HG02973 (cell line): ENCODE data around the gene ZFYVE16.
"Not testable (repeated sequence)": the region's sequence is repeated elsewhere in the genome, so short reads cannot be mapped to it uniquely, and the experiment has no call there.

ENCODE experiments used
- ATAC-seq: cut with Tn5 transposase; IDR thresholded peaks from one replicate; pipeline ENCODE4 v1.9.1; 2021; ENCODE audit warnings: moderate library complexity; ENCODE audit not compliant: unreplicated experiment

ZFYVE16 gene

GRCh38 chr5:80409367-80409966 is 1.6 kb downstream of the ZFYVE16 start:
- ATAC-seq = no peak

GRCh38 chr5:80411589-80412219 is 3.8 kb downstream of the ZFYVE16 start:
- no peak for ATAC-seq

GRCh38 chr5:80414113-80414512 is 6.2 kb downstream of the ZFYVE16 start:
- ATAC-seq = no peak

- no peak for ATAC-seq
These were observed 10.1 kb downstream of the ZFYVE16 start for GRCh38 chr5:80417973-80418372.

GRCh38 chr5:80424365-80424764 is 16.5 kb downstream of the ZFYVE16 start:
- ATAC-seq = not testable (repeated sequence)

GRCh38 chr5:80435476-80435875 is 27.6 kb downstream of the ZFYVE16 start:
- no peak for ATAC-seq

GRCh38 chr5:80437326-80437725 is 29.5 kb downstream of the ZFYVE16 start:
- ATAC-seq = no peak

- ATAC-seq = no peak
These were observed 30.9 kb downstream of the ZFYVE16 start for GRCh38 chr5:80438739-80439138.

GRCh38 chr5:80439213-80439612 is 31.3 kb downstream of the ZFYVE16 start:
- ATAC-seq = no peak

- no peak for ATAC-seq
These were observed 34.9 kb downstream of the ZFYVE16 start for GRCh38 chr5:80442742-80443141.

GRCh38 chr5:80453366-80453765 is 45.5 kb downstream of the ZFYVE16 start:
- ATAC-seq = no peak

- ATAC-seq = no peak
These were observed 55.4 kb downstream of the ZFYVE16 start for GRCh38 chr5:80463269-80463668.

- no peak for ATAC-seq
These were observed 59.0 kb downstream of the ZFYVE16 start for GRCh38 chr5:80466669-80467485.

- ATAC-seq = no peak
These were observed 60.3 kb downstream of the ZFYVE16 start for GRCh38 chr5:80468131-80468530.

GRCh38 chr5:80470631-80471030 is 62.8 kb downstream of the ZFYVE16 start:
- not testable (repeated sequence) for ATAC-seq

- no peak for ATAC-seq
These were observed 67.1 kb downstream of the ZFYVE16 start for GRCh38 chr5:80474929-80475328.

GRCh38 chr5:80479713-80480112 is 71.8 kb downstream of the ZFYVE16 start:
- ATAC-seq = no peak

- no peak for ATAC-seq
These were observed 72.5 kb downstream of the ZFYVE16 start for GRCh38 chr5:80480354-80480753.

GRCh38 chr5:80481019-80481893 is 73.4 kb downstream of the ZFYVE16 start:
- ATAC-seq = no peak

GRCh38 chr5:80482578-80482977 is 74.7 kb downstream of the ZFYVE16 start:
- ATAC-seq = no peak

- no peak for ATAC-seq
These were observed 75.9 kb downstream of the ZFYVE16 start for GRCh38 chr5:80483636-80484232.
